Measurements from ENCODE around the gene GRIP1. TPM values are rescaled to one million over a fixed set of nuclear protein-coding genes. Genes with fewer than 3 reads are reported as not detected.

The GRIP1 gene
- polyA plus RNA-seq, 1 experiment, result 0.63 TPM

DNA sequence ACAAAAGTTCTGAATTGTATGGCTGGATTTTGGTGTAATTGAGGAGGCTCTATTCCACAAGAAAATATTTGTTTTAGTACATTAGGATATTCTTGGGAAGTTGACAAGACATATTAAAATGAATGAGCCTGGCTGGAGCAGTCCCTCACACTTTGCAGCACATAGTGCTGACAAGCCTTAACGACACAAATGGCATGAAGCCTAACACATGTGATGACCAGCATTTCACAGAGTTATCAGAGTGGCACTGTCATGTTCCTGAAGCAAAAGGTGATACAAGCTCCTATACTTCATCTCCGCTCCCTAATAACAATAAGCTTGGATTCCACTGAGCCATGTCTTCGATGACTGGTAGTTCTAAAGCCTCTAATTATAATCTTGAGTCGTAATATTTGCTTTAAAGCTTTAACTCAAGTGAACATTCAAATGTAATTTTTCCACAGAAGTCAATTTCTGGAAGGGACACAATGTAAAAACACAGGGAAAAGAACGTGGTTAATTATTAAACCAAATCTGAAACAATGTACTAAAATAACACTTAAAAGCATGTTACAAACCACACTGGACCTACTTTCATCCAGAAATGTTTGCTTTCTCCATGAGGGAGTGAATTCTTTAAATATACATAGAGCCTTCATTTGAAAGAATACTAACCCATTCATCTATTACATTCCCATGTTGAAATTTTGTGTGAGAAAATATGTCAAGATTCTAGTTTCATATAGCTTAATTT lies 49.6 kb downstream of the GRIP1 start:
- no peak overlapping the region for H3K4me3 ChIP-seq (ENCODE audit: low read depth, low read length)
- no peaks in the 10 kb centered on the region for H3K36me3 ChIP-seq (ENCODE audit: control insufficient read depth, insufficient read depth, low read length)
- H3K27me3 ChIP-seq (ENCODE audit: control insufficient read depth, insufficient read depth, low read length), result 0 out of 2 replicates have a peak, but pooled peaks cover 2% of the 10 kb centered on the region
- CTCF ChIA-PET, result no interaction called here
- TF ChIP-seq, protein P1, sequence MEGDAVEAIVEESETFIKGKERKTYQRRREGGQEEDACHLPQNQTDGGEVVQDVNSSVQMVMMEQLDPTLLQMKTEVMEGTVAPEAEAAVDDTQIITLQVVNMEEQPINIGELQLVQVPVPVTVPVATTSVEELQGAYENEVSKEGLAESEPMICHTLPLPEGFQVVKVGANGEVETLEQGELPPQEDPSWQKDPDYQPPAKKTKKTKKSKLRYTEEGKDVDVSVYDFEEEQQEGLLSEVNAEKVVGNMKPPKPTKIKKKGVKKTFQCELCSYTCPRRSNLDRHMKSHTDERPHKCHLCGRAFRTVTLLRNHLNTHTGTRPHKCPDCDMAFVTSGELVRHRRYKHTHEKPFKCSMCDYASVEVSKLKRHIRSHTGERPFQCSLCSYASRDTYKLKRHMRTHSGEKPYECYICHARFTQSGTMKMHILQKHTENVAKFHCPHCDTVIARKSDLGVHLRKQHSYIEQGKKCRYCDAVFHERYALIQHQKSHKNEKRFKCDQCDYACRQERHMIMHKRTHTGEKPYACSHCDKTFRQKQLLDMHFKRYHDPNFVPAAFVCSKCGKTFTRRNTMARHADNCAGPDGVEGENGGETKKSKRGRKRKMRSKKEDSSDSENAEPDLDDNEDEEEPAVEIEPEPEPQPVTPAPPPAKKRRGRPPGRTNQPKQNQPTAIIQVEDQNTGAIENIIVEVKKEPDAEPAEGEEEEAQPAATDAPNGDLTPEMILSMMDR (IDR thresholded peaks at IDR 0.05; ENCODE audit: insufficient read depth, low read depth, low read length), result no peak
- POLR2A ChIA-PET, result no interaction called here
- no peak for DNase-seq (ENCODE audit: low read depth)

DNA sequence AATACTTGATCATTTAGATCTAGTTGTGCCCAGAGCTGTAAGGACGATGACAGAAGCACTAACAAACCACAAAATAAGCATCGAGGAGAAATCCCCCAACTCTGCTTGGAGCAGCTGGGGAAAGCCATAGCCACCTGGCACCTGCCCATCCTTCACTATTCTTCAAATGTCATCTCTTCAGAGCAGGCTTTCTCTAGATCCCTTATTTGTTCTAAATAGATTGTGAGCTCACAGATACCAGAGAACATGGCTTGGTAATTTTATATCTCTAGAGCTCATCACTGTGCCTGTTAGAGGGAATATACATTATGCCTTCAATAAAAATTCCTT lies 50.9 kb downstream of the GRIP1 start:
- Histone ChIP-seq H3K27me3 (ENCODE audit: control insufficient read depth, insufficient read depth, low read length) (0 out of 2 replicates have a peak, but pooled peaks cover 2% of the 10 kb centered on the region), H3K4me3 (ENCODE audit: low read depth, low read length) (no peak overlapping the region), H3K36me3 (ENCODE audit: control insufficient read depth, insufficient read depth, low read length) (no peaks in the 10 kb centered on the region)
- TF ChIP-seq, protein P1 (IDR thresholded peaks at IDR 0.05; ENCODE audit: insufficient read depth, low read depth, low read length), result no peak
- ChIA-PET CTCF (no interaction called here), POLR2A (no interaction called here)
- no peak for DNase-seq (ENCODE audit: low read depth)

DNA sequence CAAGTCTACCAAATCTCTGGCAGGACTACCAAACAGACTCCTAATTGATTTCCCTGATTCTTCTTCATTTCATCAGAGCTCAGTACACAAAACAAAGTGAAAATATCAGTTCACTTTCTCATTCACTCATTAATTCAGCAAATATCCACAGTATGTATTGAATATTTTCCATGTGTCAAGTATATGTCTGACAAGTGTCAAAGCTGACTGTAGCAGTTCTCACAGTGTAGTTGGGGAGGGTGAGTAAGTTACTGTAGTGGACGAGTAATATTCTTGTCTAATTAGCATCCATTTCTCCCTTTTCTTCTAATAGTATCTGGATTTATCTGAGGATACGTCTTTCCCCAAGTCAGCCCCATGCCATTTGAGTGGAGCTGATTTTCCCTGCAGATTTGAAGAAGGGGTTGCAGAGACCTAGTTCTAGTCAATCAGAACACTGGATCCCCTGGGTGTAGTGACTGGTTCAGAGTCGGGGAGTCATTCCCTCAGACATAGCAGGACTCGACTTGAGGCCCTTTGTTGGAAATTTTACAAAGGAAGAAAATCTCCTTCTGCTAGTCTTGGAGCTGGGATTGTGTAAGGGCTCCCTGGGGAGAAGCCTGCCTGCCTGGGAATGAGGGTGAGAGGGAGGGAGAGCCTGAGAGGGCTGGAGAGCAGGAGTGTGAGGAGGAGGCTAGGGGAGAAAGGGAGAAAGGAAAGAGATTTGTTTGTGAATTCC lies 51.4 kb downstream of the GRIP1 start:
- TF ChIP-seq, protein P1 (IDR thresholded peaks at IDR 0.05; ENCODE audit: insufficient read depth, low read depth, low read length), result no peak
- ChIA-PET CTCF (no interaction called here), POLR2A (interaction anchor here (0.5 kb wide), 1 partner anchor 1409 kb away, joined by 3 read pairs; no protein-coding TSS in a partner anchor)
- Histone ChIP-seq H3K36me3 (ENCODE audit: control insufficient read depth, insufficient read depth, low read length) (no peaks in the 10 kb centered on the region), H3K4me3 (ENCODE audit: low read depth, low read length) (no peak overlapping the region), H3K27me3 (ENCODE audit: control insufficient read depth, insufficient read depth, low read length) (0 out of 2 replicates have a peak, but pooled peaks cover 2% of the 10 kb centered on the region)
- DNase-seq (ENCODE audit: low read depth), result no peak

DNA sequence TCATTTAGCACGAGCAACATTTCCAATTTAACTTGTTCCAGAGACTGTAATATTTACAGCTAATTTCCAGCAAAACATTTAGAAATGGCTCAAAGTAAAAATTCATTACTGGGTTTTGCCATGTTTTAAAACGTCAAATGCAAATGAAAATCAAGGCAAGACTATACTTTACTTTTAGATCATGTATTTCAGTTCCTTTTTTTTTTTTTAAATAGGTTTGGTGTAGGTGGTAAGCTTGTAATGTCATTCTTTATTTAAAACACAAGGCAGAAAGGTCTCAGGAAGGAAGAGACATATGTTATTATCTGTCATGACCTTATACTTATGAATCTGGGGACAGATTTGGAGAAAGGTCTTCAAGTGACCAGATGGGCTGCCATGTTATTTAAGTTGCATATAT lies 54.1 kb downstream of the GRIP1 start:
- Histone ChIP-seq H3K36me3 (ENCODE audit: control insufficient read depth, insufficient read depth, low read length) (no peaks in the 10 kb centered on the region), H3K27me3 (ENCODE audit: control insufficient read depth, insufficient read depth, low read length) (0 out of 2 replicates have a peak, but pooled peaks cover 2% of the 10 kb centered on the region), H3K4me3 (ENCODE audit: low read depth, low read length) (no peak overlapping the region)
- CTCF ChIA-PET, result no interaction called here
- TF ChIP-seq, protein P1 (IDR thresholded peaks at IDR 0.05; ENCODE audit: insufficient read depth, low read depth, low read length), result no peak
- POLR2A ChIA-PET, result no interaction called here
- no peak for DNase-seq (ENCODE audit: low read depth)

DNA sequence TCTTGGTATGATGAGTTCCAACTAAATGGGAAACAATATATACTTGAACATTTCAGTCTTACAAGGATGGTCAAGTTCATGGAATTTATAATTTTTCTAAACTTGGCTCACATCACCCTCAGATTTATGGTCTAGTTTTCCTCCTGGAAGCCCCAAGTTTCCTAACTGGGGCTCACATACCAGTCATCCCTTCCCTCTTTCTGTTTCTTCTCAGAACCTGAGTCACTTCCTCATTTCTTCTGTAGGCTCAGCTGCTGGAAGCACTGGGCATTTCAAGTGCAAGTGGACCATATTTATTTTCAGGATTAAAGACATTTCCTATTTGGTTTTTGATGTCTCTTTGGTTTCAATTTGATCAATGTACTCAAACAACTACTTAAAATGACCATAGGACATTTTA lies 55.4 kb downstream of the GRIP1 start:
- no peak for DNase-seq (ENCODE audit: low read depth)
- Histone ChIP-seq H3K27me3 (ENCODE audit: control insufficient read depth, insufficient read depth, low read length) (0 out of 2 replicates have a peak, but pooled peaks cover 2% of the 10 kb centered on the region), H3K36me3 (ENCODE audit: control insufficient read depth, insufficient read depth, low read length) (no peaks in the 10 kb centered on the region), H3K4me3 (ENCODE audit: low read depth, low read length) (no peak overlapping the region)
- POLR2A ChIA-PET, result no interaction called here
- TF ChIP-seq, protein P1 (IDR thresholded peaks at IDR 0.05; ENCODE audit: insufficient read depth, low read depth, low read length), result no peak
- CTCF ChIA-PET, result no interaction called here
